NCI-H187 (cell line): Measurements from ENCODE around the gene ADSL.

Experiments used
- DNase-seq, 2 experiments: peaks; one replicate each; lab custom pipeline; 2025; lab: John Stamatoyannopoulos, UW

The ADSL gene

DNA sequence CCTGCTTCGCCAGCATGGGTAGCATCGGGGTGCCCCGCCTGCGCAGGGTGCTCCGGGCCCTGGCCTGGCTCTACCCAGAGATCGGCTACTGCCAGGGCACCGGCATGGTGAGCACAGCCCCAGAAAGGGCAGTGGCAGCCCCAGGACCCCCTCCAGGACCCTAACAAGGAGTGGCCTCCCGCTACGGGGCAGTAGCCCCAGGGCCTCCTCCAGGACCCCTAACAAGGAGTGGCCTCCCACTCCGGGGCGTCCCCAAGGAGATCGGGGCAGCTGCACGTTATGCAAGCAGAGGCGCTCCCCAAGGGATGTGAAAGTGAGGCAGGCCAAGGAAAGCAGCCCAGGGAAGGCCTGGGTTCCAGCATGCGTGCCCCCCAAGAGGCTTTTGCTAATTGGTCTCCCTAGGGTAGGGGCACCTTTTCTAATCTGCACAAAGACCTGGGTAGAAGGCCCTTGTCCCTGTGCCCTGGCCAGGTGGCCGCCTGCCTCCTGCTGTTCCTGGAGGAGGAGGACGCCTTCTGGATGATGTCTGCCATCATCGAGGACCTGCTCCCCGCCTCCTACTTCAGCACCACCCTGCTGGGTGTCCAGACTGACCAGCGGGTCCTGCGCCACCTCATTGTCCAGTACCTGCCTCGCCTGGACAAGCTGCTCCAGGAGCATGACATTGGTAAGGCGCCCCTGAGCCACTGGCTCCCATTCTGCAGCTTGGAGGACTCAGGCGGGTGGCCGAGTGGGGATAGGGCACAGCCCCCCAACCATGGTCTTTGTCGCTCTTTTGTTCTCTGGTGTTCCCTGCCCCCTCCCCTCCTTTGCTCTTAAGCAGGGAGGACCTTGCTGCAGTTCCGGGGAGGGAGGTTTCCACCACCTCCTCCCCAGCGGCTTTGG, 59.1 kb downstream of the ADSL start:
- DNase-seq, result no peak

- no peak for DNase-seq
Measured at GRCh38 chr22:40406063-40406890, 60.0 kb downstream of the ADSL start.

GRCh38 chr22:40407021-40407761, 60.9 kb downstream of the ADSL start:
- no peak for DNase-seq

DNA sequence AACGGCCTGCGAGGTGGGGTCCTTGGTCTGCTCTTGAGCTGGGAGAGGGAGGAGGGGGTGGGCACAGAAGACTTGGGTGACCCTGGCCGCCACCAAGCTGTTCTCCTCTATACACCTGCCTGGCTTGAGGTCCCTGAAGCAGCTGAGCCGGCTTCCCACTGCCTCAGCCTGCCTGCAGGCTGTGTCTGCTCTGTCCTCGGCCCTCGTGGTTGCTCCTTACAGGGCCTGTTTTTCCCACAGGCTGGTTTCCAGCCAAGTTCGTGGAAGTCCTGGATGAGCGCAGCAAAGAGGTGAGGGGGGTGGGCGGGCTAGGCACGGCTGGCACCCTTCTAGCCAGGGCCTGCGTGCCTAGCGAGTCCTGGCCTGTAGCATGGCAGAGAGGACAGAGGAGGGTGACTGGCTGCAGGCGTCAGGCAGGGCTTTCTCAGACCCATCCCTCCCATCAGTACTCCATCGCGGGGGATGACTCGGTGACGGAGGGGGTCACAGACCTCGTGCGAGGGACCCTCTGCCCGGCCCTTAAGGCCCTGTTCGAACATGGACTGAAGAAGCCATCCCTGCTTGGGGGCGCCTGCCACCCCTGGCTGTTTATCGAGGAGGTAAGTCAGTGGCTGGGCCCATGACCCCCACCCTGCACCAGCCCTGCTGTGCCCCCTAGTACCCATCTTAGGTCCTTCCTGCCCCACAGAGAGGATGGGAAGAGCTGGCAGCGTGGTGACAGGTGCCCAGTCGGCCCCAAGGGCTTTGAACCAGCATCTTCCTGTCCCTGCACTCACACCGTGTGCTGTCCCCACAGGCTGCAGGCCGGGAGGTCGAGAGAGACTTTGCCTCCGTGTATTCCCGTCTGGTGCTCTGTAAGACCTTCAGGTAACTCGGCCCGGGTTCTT, 61.8 kb downstream of the ADSL start:
- no peak for DNase-seq

DNA sequence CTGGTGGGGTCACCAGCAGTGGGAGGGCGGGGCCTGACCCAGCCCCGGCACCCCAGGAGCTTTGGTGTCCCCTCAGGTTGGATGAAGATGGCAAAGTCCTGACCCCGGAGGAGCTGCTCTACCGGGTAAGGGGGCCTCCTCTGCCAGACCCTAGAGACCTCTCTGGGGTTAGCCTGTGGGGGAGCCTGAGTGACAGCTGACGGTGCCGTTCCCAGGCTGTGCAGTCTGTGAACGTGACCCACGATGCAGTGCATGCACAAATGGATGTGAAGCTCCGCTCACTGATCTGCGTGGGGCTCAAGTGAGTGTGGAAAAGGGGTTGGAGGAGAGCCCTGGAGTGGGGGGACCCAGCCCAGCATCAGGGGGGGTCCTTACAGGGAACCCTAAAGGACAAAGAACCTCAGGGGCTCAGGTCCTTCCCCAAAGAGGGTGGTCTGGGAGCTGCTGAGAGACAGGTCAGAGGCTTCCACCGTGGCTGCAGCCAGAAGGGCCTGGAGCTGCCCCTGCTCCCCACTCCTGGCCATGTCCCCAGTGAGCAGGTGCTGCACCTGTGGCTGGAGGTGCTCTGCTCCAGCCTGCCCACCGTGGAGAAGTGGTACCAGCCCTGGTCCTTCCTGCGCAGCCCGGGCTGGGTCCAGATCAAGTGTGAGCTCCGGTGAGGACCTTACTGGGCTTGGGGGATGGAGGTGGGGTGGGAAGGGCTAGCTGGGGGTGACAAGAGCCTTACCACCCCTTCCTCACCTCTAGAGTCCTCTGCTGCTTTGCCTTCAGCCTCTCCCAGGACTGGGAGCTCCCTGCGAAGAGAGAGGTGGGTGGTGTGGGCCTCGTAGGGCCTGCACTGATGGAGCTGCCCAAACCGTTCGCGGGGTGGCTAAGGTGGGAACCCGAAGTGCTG, 62.7 kb downstream of the ADSL start:
- DNase-seq, result no peak

- DNase-seq, result no peak
Measured at GRCh38 chr22:40409613-40410113, 63.4 kb downstream of the ADSL start.

- DNase-seq, result no peak
Measured at GRCh38 chr22:40410272-40410671, 64.0 kb downstream of the ADSL start.

- DNase-seq, result no peak
Measured at GRCh38 chr22:40410731-40411505, 64.6 kb downstream of the ADSL start.

- no peak for DNase-seq
Measured at GRCh38 chr22:40411506-40411861, 65.2 kb downstream of the ADSL start.

- DNase-seq, result no peak
Measured at GRCh38 chr22:40412441-40412840, 66.1 kb downstream of the ADSL start.

DNA sequence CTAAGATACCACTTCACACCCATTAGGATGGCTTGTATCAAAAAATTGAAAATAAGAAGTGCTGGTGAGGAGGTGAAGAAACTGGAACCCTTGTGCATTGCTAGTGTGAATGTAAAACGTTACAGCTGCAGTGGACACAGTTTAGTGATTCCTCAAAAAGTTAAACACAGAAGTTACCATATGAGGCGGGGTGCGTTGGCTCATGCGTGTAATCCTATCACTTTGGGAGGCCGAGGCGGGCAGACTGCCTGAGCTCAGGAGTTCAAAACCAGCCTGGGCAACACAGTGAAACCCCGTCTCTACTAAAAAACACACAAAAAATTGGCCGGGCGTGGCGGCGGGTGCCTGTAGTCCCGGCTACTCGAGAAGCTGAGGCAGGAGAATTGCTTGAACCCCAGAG, 67.6 kb downstream of the ADSL start:
- no peak for DNase-seq

GRCh38 chr22:40414311-40414710, 68.0 kb downstream of the ADSL start:
- DNase-seq, result no peak

GRCh38 chr22:40414838-40415505, 68.7 kb downstream of the ADSL start:
- DNase-seq, result no peak

- DNase-seq, result no peak
Measured at GRCh38 chr22:40415531-40416266, 69.4 kb downstream of the ADSL start.

- no peak for DNase-seq
Measured at GRCh38 chr22:40416267-40416570, 69.9 kb downstream of the ADSL start.

DNA sequence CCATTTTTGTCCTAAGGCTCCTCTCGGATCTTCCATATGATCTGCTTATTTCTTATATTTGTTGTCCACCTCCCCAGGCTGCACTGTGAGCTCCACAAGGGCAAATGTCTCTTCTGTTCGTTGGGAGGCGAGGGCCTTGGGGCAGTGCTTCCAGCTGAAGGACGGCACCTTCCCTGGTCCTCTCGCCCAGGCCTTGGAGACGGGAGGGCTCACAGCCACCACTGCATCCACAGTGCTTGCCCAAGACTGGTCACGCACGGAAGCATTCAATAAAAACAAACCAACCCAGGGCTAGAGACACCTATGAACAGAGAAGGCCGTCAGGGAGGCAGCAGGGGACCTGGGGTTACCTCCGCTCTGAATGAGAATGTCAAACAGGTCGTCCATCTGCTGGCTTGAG, 70.3 kb downstream of the ADSL start:
- DNase-seq, result no peak

DNA sequence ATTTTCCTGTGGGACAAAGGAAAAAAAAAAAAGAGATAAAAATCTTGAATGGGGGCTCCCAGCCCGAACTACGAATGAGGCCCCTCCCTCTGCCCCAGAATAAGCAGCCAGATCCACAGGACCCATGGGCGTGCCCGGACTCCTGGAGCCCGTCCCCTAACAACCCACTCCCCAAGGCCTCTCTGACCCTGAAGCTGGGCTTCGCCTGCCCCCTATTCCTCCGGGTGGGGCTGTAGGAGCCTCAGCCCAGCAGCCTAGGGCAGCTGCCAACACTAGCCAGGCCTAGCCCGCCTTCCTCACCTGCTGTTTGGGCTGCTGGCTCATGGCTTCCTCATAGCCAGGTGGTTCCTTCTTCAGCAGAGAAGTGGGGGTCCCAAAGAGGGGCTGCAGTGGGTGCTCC, 70.7 kb downstream of the ADSL start:
- DNase-seq, result no peak

- no peak for DNase-seq
Measured at GRCh38 chr22:40417881-40418280, 71.6 kb downstream of the ADSL start.
